ENCODE results near the gene NARF.
A peak's percentile ranks its signal among the peaks of the same experiment; 100 is the strongest.
"Not testable (repeated sequence)": the region's sequence is repeated elsewhere in the genome, so short reads cannot be mapped to it uniquely, and the experiment has no call there.

Gene NARF

GRCh38 chr17:82458179-82458884, at the start of gene NARF:
Gene NARF, plus strand, starts transcription at chr17:82458741. Its CDS starts 63 bp downstream, at chr17:82458804.
- Histone ChIP-seq H3K36me3 (replicated peaks) (peaks cover 31% of the 10 kb centered on the region), H3K27me3 (ENCODE audit: low read depth) (no peaks in the 10 kb centered on the region), H3K4me3 (peak within 1 kb of the TSS; percentile 63), H3K4me1 (peaks cover 10% of the 10 kb centered on the region), H3K9me3 (no peaks in the 10 kb centered on the region; the same call in 1 of the 2 replicates)
- in situ Hi-C loops (cut with MboI; ENCODE audit: low sequenced_read_pairs) = no loop called here
- DNase-seq (ENCODE audit: low spot score in 2 of 2) = peak; percentile 96 to 99

GRCh38 chr17:82408938-82409318, 49.6 kb upstream of the NARF start:
- in situ Hi-C loops (cut with MboI; ENCODE audit: low sequenced_read_pairs) = no loop called here
- Histone ChIP-seq H3K4me3 (no peak overlapping the region), H3K27me3 (ENCODE audit: low read depth) (no peaks in the 10 kb centered on the region), H3K36me3 (replicated peaks) (no peaks in the 10 kb centered on the region; the same call in 1 of the 2 replicates), H3K9me3 (no peaks in the 10 kb centered on the region), H3K4me1 (no peaks in the 10 kb centered on the region)
- DNase-seq (ENCODE audit: low spot score in 2 of 2) = no peak

DNA sequence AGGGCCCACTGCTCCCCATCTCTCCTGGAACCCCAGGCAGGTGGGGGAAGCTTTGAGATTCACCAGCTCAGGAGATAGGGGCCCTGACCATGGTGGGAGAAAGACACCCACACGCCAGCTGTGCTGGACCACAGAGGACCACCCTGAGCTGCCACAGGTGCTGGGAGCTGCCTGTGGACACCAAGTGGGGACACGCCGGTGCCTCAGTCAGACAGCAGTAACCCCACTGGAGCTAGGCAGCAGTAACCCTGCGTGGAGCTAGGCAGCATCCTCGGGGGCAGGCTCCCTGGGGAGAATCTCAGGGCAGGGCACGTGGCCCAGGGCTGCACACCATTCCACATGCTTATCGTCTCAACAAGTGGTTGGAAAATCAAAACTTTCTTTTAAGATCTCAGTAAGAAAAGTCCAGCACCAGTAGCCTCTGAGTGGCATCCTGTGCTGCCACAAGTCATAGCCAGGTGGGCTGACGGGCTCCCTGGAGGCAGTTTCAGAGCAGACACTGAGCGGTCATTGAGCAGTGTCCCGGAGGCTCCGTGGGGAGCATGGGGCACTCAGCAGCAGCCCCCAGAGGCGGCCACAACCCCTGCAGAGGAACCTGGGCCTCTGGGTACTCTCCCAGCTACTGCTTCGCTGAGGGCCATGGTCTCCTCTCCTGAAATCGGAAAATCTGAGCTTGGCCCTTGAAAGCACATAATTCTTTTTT, 48.4 kb upstream of the NARF start:
- no peaks in the 10 kb centered on the region for H3K27me3 ChIP-seq (ENCODE audit: low read depth)
- H3K4me3 ChIP-seq = no peak overlapping the region
- H3K36me3 ChIP-seq (replicated peaks) = no peaks in the 10 kb centered on the region; the same call in 1 of the 2 replicates
- DNase-seq (ENCODE audit: low spot score in 2 of 2) = no peak
- H3K9me3 ChIP-seq = no peaks in the 10 kb centered on the region
- in situ Hi-C loops (cut with MboI; ENCODE audit: low sequenced_read_pairs) = loop anchor here (5.0 kb wide), 1 partner anchor 58 kb away; no protein-coding TSS in a partner anchor
- H3K4me1 ChIP-seq = peaks cover 5% of the 10 kb centered on the region; the same call in 1 of the 2 replicates

GRCh38 chr17:82411396-82412053, 47.0 kb upstream of the NARF start:
- in situ Hi-C loops (cut with MboI; ENCODE audit: low sequenced_read_pairs) = loop anchor here (5.0 kb wide), 1 partner anchor 59 kb away; no protein-coding TSS in a partner anchor
- H3K36me3 ChIP-seq (replicated peaks) = no peaks in the 10 kb centered on the region; the same call in 1 of the 2 replicates
- peaks cover 5% of the 10 kb centered on the region; the same call in 1 of the 2 replicates for H3K4me1 ChIP-seq
- no peaks in the 10 kb centered on the region for H3K27me3 ChIP-seq (ENCODE audit: low read depth)
- H3K4me3 ChIP-seq = no peak overlapping the region
- DNase-seq (ENCODE audit: low spot score in 2 of 2) = no peak
- no peaks in the 10 kb centered on the region for H3K9me3 ChIP-seq

GRCh38 chr17:82412081-82412480, 46.5 kb upstream of the NARF start:
- in situ Hi-C loops (cut with MboI; ENCODE audit: low sequenced_read_pairs) = loop anchor here (5.0 kb wide), 1 partner anchor 60 kb away; no protein-coding TSS in a partner anchor
- not testable (repeated sequence) for H3K27me3 ChIP-seq (ENCODE audit: low read depth); H3K9me3 ChIP-seq; H3K4me3 ChIP-seq; H3K4me1 ChIP-seq; DNase-seq (ENCODE audit: low spot score in 2 of 2); H3K36me3 ChIP-seq (replicated peaks)

DNA sequence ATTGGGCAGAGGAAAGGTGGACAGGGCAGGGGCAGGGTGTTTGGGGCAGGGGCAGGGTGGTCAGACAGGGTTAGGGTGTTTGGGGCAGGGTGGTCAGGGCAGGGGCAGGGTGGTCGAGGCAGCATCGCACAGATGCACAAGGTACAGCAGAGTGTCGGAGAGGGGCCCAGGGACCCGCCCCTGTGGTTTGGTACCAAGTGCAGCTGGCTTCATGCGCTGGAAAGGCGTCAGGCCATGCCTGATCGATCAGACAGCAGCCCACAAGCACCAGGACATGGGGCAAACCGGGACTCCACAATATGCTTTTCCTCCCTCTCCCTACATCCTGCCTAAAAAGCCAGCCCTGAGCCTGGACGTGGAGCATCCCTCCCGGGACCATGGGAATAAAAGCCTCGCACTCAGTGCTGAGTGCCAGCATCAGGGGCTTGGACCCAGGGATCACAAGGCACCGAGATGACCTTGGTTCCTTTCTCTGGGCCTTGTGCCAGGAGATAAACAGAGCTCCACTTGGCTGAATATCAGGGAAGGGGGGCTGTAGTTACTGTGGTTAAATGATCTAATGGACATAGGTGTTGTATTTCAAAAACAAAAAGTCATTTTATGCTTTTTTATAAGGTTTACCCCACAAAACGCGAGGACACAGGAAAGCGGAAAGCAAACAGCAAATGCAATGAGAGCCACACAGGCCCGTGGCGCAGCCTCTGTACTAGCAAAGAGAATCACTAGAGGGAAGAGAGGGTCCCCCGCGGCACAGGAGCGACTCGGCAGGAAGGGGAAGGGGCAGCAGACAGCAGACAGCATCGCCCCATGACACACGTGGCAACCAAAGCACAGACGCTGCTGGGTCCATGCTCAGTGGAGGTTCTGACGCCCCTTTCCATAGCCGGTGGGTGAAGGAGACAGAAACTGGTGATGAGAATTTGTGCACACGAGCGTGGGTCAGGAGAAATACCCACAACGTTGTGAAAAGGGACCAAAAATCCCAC, 45.7 kb upstream of the NARF start:
- Histone ChIP-seq H3K27me3 (ENCODE audit: low read depth) (no peaks in the 10 kb centered on the region), H3K36me3 (replicated peaks) (no peaks in the 10 kb centered on the region; the same call in 1 of the 2 replicates), H3K4me1 (peaks cover 7% of the 10 kb centered on the region), H3K4me3 (no peak overlapping the region), H3K9me3 (no peaks in the 10 kb centered on the region)
- no peak for DNase-seq (ENCODE audit: low spot score in 2 of 2)
- in situ Hi-C loops (cut with MboI; ENCODE audit: low sequenced_read_pairs) = loop anchor here (5.0 kb wide), 1 partner anchor 61 kb away; no protein-coding TSS in a partner anchor

- Histone ChIP-seq H3K4me1 (peaks cover 13% of the 10 kb centered on the region), H3K36me3 (replicated peaks) (no peaks in the 10 kb centered on the region; the same call in 1 of the 2 replicates), H3K27me3 (ENCODE audit: low read depth) (no peaks in the 10 kb centered on the region), H3K4me3 (no peak overlapping the region), H3K9me3 (no peaks in the 10 kb centered on the region)
- in situ Hi-C loops (cut with MboI; ENCODE audit: low sequenced_read_pairs) = loop anchor here (5.0 kb wide), 1 partner anchor 62 kb away; no protein-coding TSS in a partner anchor
- peak; percentile 56 to 84 for DNase-seq (ENCODE audit: low spot score in 2 of 2)
These were observed 43.8 kb upstream of the NARF start for GRCh38 chr17:82414548-82415281.

DNA sequence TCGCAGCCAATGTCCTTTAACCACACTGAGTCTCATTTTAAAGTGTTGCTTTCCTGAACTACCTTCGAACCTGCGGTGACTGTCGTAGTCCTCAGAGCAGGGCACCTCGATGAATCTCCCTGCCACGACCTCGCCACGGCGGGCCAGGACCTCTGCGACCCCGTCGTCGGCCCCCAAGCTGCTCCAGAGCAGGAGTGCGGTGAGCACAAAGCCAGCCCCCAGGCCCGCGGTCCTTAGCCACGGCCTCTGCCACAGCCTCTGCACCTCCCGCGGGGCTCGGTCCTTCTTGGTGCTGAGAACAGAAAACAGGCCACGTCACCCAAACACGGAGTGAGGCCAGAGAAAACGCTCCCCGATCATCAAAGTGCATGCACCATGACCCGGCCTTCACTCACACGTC, 43.2 kb upstream of the NARF start:
- H3K36me3 ChIP-seq (replicated peaks) = no peaks in the 10 kb centered on the region; the same call in 1 of the 2 replicates
- in situ Hi-C loops (cut with MboI; ENCODE audit: low sequenced_read_pairs) = no loop called here
- no peak for DNase-seq (ENCODE audit: low spot score in 2 of 2)
- peaks cover 13% of the 10 kb centered on the region for H3K4me1 ChIP-seq
- H3K4me3 ChIP-seq = no peak overlapping the region
- no peaks in the 10 kb centered on the region for H3K27me3 ChIP-seq (ENCODE audit: low read depth)
- no peaks in the 10 kb centered on the region for H3K9me3 ChIP-seq

- Histone ChIP-seq H3K9me3 (no peaks in the 10 kb centered on the region), H3K27me3 (ENCODE audit: low read depth) (no peaks in the 10 kb centered on the region), H3K4me3 (no peak overlapping the region), H3K4me1 (peaks cover 13% of the 10 kb centered on the region), H3K36me3 (replicated peaks) (no peaks in the 10 kb centered on the region; the same call in 1 of the 2 replicates)
- no peak for DNase-seq (ENCODE audit: low spot score in 2 of 2)
- in situ Hi-C loops (cut with MboI; ENCODE audit: low sequenced_read_pairs) = no loop called here
These were observed 42.8 kb upstream of the NARF start for GRCh38 chr17:82415786-82416185.

- no peak for DNase-seq (ENCODE audit: low spot score in 2 of 2)
- in situ Hi-C loops (cut with MboI; ENCODE audit: low sequenced_read_pairs) = no loop called here
- no peaks in the 10 kb centered on the region for H3K9me3 ChIP-seq
- no peaks in the 10 kb centered on the region; the same call in 1 of the 2 replicates for H3K36me3 ChIP-seq (replicated peaks)
- no peak overlapping the region for H3K4me3 ChIP-seq
- H3K4me1 ChIP-seq = peaks cover 13% of the 10 kb centered on the region
- no peaks in the 10 kb centered on the region for H3K27me3 ChIP-seq (ENCODE audit: low read depth)
These were observed 42.3 kb upstream of the NARF start for GRCh38 chr17:82416264-82416663.

DNA sequence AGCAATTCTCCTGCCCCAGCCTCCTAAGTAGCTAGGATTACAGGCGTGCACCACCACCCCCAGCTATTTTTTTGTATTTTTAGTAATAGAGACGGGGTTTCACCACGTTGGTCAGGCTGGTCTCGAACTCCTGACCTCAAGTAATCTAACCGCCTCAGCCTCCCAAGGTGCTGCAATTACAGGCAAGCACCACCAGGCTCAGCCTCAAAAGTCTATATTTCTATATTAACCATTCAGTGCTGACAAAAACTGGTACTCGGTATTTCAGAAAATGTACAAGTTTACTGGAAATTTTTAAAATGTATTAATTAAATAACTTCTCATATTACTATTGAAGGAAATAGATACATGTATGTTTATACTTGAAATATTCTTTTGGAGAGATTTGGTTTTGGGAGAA, 41.8 kb upstream of the NARF start:
- no peak for DNase-seq (ENCODE audit: low spot score in 2 of 2)
- in situ Hi-C loops (cut with MboI; ENCODE audit: low sequenced_read_pairs) = no loop called here

More for the DNA sequence above, 41.8 kb upstream of the NARF start:
- Histone ChIP-seq H3K4me1 (peaks cover 13% of the 10 kb centered on the region), H3K36me3 (replicated peaks) (no peaks in the 10 kb centered on the region; the same call in 1 of the 2 replicates), H3K4me3 (no peak overlapping the region), H3K27me3 (ENCODE audit: low read depth) (no peaks in the 10 kb centered on the region), H3K9me3 (no peaks in the 10 kb centered on the region)
